ENCODE data around the gene ADSL. TPM values are rescaled to one million over a fixed set of nuclear protein-coding genes. Genes with fewer than 3 reads are reported as not detected.

Gene ADSL
- total and polyA plus RNA-seq, 2 of the 8 experiments (the other 6 are each of a cell fraction or from before 2014, with no cell fraction given): 197 to 218 TPM

- no peak for TF ChIP-seq ZNF274 (IDR thresholded peaks at IDR 0.05; ENCODE audit: borderline replicate concordance, extremely low read depth, low read length)
Observed at GRCh38 chr22:40400159-40400558, 53.9 kb downstream of the ADSL start (continued).

Data from H1 (cell line).